GM23338 (cell line): ENCODE measurements around the gene CEBPB.

Experiments used
- EZH2 ChIP-seq: fragments of 200-600 bp; sonication (generic); IDR thresholded peaks from one replicate; pipeline ENCODE4 v1.8.0; 2017; ENCODE audit warnings: antibody characterized with exemption, mild to moderate bottlenecking, low read depth; ENCODE audit not compliant: unreplicated experiment
- EZH2phosphoT487 ChIP-seq: fragments of 200-600 bp; sonication (generic); IDR thresholded peaks from one replicate; pipeline ENCODE4 v1.8.1; 2018; ENCODE audit warnings: antibody characterized with exemption; ENCODE audit not compliant: unreplicated experiment
- POLR2AphosphoS5 ChIP-seq: IDR thresholded peaks from 2 replicates; pipeline ENCODE4 v1.6.1; 2016; ENCODE audit warnings: antibody characterized with exemption, low read depth
- STAT1 ChIP-seq: IDR thresholded peaks from one replicate; pipeline ENCODE4 v1.6.1; 2016; ENCODE audit warnings: antibody characterized with exemption; ENCODE audit not compliant: unreplicated experiment
- ZNF114 ChIP-seq: fragments of 250-450 bp; sonication (Bioruptor Pico); IDR thresholded peaks from 2 replicates; pipeline ENCODE4 v1.5.0; 2020; ENCODE audit warnings: mild to moderate bottlenecking, moderate library complexity
- TF ChIP-seq, protein P1 (sequence below), 2 experiments: fragments of 200-600 bp in 1 of 2; sonication (generic) in 1 of 2; conservative IDR thresholded peaks; 2 replicates each; pipeline versions ENCODE4 v1.5.1 to v1.6.1; 2016 to 2017; ENCODE audit warnings: antibody characterized with exemption in 2 of 2, low read depth in 2 of 2, mild to moderate bottlenecking in 2 of 2, moderate library complexity in 1 of 2

DNA sequence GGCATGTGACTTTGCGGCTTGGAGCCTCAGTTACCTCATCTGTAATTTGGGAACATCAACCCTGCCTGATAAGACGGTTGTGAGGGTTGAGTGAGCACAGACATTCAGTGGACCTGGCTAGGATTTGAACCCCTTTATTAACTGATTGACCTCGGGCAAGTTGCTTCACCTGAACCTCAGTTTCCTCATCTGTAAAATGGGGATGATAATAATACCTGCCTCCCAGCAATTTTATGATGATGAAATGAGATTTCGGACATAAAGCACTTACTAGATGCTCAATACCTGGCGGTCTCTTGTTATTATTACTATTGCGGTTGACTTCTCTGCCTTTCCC lies 51.5 kb downstream of the CEBPB start:
- TF ChIP-seq EZH2phosphoT487, result no peak
- TF ChIP-seq, protein P1, sequence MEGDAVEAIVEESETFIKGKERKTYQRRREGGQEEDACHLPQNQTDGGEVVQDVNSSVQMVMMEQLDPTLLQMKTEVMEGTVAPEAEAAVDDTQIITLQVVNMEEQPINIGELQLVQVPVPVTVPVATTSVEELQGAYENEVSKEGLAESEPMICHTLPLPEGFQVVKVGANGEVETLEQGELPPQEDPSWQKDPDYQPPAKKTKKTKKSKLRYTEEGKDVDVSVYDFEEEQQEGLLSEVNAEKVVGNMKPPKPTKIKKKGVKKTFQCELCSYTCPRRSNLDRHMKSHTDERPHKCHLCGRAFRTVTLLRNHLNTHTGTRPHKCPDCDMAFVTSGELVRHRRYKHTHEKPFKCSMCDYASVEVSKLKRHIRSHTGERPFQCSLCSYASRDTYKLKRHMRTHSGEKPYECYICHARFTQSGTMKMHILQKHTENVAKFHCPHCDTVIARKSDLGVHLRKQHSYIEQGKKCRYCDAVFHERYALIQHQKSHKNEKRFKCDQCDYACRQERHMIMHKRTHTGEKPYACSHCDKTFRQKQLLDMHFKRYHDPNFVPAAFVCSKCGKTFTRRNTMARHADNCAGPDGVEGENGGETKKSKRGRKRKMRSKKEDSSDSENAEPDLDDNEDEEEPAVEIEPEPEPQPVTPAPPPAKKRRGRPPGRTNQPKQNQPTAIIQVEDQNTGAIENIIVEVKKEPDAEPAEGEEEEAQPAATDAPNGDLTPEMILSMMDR (conservative IDR thresholded peaks at IDR 0.05; ENCODE audit: low read depth in 2 of 2), result no peak
- TF ChIP-seq ZNF114, result no peak
- TF ChIP-seq STAT1, result no peak
- TF ChIP-seq POLR2AphosphoS5, result no peak
- TF ChIP-seq EZH2, result no peak
